ENCODE results near the gene MRPL55. TPM values are rescaled to one million over a fixed set of nuclear protein-coding genes. Genes with fewer than 3 reads are reported as not detected.

MRPL55 gene
- total RNA-seq, 6 experiments from 2014 or later = 24.2 to 75.9 (median 38.0) TPM

GRCh38 chr1:228096416-228097332 lies 12.4 kb downstream of the MRPL55 start:
- Histone ChIP-seq H3K27ac (no peak overlapping the region), H3K27me3 (no peaks in the 10 kb centered on the region), H3K9me3 (peaks cover 0 to 4% (median 0%) of the 10 kb centered on the region in 4 donors), H3K4me3 (no peak overlapping the region), H3K4me1 (peaks cover 0 to 7% (median under 1%) of the 10 kb centered on the region in 4 donors), H3K36me3 (peaks cover 0 to 34% (median 17%) of the 10 kb centered on the region in 4 donors)
- ATAC-seq (no peak), DNase-seq (peak in 1 of 3 donors; percentile 14)
- TF ChIP-seq POLR2A (IDR thresholded peaks at IDR 0.05) (no peak), CTCF (IDR thresholded peaks at IDR 0.05) (no peak)
- WGBS (ENCODE audit: insufficient coverage, low coverage, low lambda C conversion rate, missing lambda C conversion rate) = no CpG with 5 or more reads among the region's 13 CpGs
- intact Hi-C loops (cut with DNase I) = no loop called here

GRCh38 chr1:228095938-228096337 lies 13.2 kb downstream of the MRPL55 start:
- DNase-seq (no peak), ATAC-seq (no peak)
- Histone ChIP-seq H3K4me1 (peaks cover 0 to 9% (median under 1%) of the 10 kb centered on the region in 4 donors), H3K9me3 (peaks cover 0 to 4% (median 0%) of the 10 kb centered on the region in 4 donors), H3K36me3 (peaks cover 0 to 34% (median 17%) of the 10 kb centered on the region in 4 donors), H3K4me3 (no peak overlapping the region), H3K27ac (no peak overlapping the region), H3K27me3 (no peaks in the 10 kb centered on the region)
- WGBS (ENCODE audit: insufficient coverage, low coverage, low lambda C conversion rate, missing lambda C conversion rate) = 87% methylated on average over 3 of the region's 8 CpGs
- intact Hi-C loops (cut with DNase I) = no loop called here
- TF ChIP-seq CTCF (IDR thresholded peaks at IDR 0.05) (no peak), POLR2A (IDR thresholded peaks at IDR 0.05) (no peak)

- Histone ChIP-seq H3K27ac (no peak overlapping the region), H3K4me3 (no peak overlapping the region), H3K27me3 (no peaks in the 10 kb centered on the region), H3K4me1 (peaks cover 0 to 15% (median 4%) of the 10 kb centered on the region in 4 donors), H3K9me3 (peaks cover 0 to 4% (median 0%) of the 10 kb centered on the region in 4 donors), H3K36me3 (peaks cover 0 to 34% (median 17%) of the 10 kb centered on the region in 4 donors)
- WGBS (ENCODE audit: insufficient coverage, low coverage, low lambda C conversion rate, missing lambda C conversion rate) = 100% methylated on average over 3 of the region's 4 CpGs
- DNase-seq (peak in 1 of 3 donors; percentile 22), ATAC-seq (no peak)
- no peak for TF ChIP-seq CTCF (IDR thresholded peaks at IDR 0.05)
- no peak for TF ChIP-seq POLR2A (IDR thresholded peaks at IDR 0.05)
- intact Hi-C loops (cut with DNase I) = no loop called here
These were observed 13.9 kb downstream of the MRPL55 start for GRCh38 chr1:228095161-228095560.

- Histone ChIP-seq H3K36me3 (peaks cover 0 to 27% (median 16%) of the 10 kb centered on the region in 4 donors), H3K27ac (no peak overlapping the region), H3K4me3 (no peak overlapping the region), H3K27me3 (no peaks in the 10 kb centered on the region), H3K9me3 (peaks cover 0 to 4% (median 0%) of the 10 kb centered on the region in 4 donors), H3K4me1 (peaks cover 0 to 21% (median 7%) of the 10 kb centered on the region in 4 donors)
- DNase-seq (no peak), ATAC-seq (no peak)
- 90% methylated on average over 11 of the region's 13 CpGs for WGBS (ENCODE audit: insufficient coverage, low coverage, low lambda C conversion rate, missing lambda C conversion rate)
- TF ChIP-seq CTCF (IDR thresholded peaks at IDR 0.05) = no peak
- no peak for TF ChIP-seq POLR2A (IDR thresholded peaks at IDR 0.05)
- intact Hi-C loops (cut with DNase I) = no loop called here
These were observed 14.6 kb downstream of the MRPL55 start for GRCh38 chr1:228094432-228095016.
